Endothelial cell of umbilical vein (primary cell): Measurements from ENCODE around the gene VIPAS39. TPM values are rescaled to one million over a fixed set of nuclear protein-coding genes. Genes with fewer than 3 reads are reported as not detected.

Experiments
- BruUV-seq: library from RNA; stranded (reverse); fragments of 400-500 nt; replicated peaks from 2 replicates; lab custom pipeline; 2021; lab: Mats Ljungman, UMichigan
- CTCF ChIA-PET: fragments of 300-600, 350-600 bp; sonication (Branson Sonifier 250); formaldehyde crosslinking; loops from one replicate; lab custom pipeline; 2021; ENCODE audit warnings: antibody characterized with exemption, inconsistent platforms; lab: Charles Lee
- POLR2A ChIA-PET: fragments of 300-600, 350-600 bp; sonication (Branson Sonifier 250); formaldehyde crosslinking; loops from one replicate; lab custom pipeline; 2021; ENCODE audit warnings: antibody characterized with exemption, inconsistent platforms; lab: Charles Lee
- DNase-seq: peaks from one replicate; pipeline ENCODE4 v3.0.0-alpha.2; 2011; ENCODE audit warnings: low read depth, low spot score
- FAIRE-seq: peaks from 2 replicates; lab custom pipeline; 2011; peaks lifted over from hg19 to GRCh38; lab: Jason Lieb, UNC
- H2AFZ ChIP-seq: 2 replicates; pipeline ENCODE4 v1.6.0; 2012; ENCODE audit warnings: low read depth, low read length, control low read depth, inconsistent platforms
- H3K27ac ChIP-seq: 2 replicates; pipeline ENCODE4 v1.5.1; 2011; ENCODE audit warnings: low read depth, mild to moderate bottlenecking, control low read depth, low read length, moderate library complexity; ENCODE audit not compliant: insufficient read depth
- H3K27me3 ChIP-seq, 2 experiments: 2 replicates each; pipeline versions ENCODE4 v1.6.0 to v1.6.1; 2011; ENCODE audit warnings: low read length in 2 of 2, mixed read lengths in 1 of 2; ENCODE audit not compliant: control insufficient read depth in 2 of 2, insufficient read depth in 2 of 2
- H3K36me3 ChIP-seq, 2 experiments: 2 replicates in 1 of 2; 3 replicates in 1 of 2; pipeline ENCODE4 v1.5.1; 2011; ENCODE audit warnings: low read length in 2 of 2, mild to moderate bottlenecking in 1 of 2, moderate library complexity in 1 of 2; ENCODE audit not compliant: control insufficient read depth in 2 of 2, insufficient read depth in 2 of 2; ENCODE audit errors: extremely low read depth in 1 of 2
- H3K4me1 ChIP-seq: 3 replicates; pipeline ENCODE4 v1.5.1; 2011; ENCODE audit warnings: mild to moderate bottlenecking, low read length; ENCODE audit not compliant: control insufficient read depth, insufficient read depth; ENCODE audit errors: extremely low read depth
- H3K4me2 ChIP-seq: 2 replicates; pipeline ENCODE4 v1.6.1; 2011; ENCODE audit warnings: low read length, control low read depth, mixed read lengths; ENCODE audit not compliant: insufficient read depth
- H3K4me3 ChIP-seq, 3 experiments: fragments of 200-600 bp in 1 of 3; sonication (generic), shearing (Covaris generic) in 1 of 3; replicated peaks in 1 of 3; 2 replicates each; pipeline ENCODE4 v1.5.1; 2011 to 2016; ENCODE audit warnings: control low read depth in 3 of 3, low read length in 3 of 3, mild to moderate bottlenecking in 2 of 3, inconsistent platforms in 1 of 3, low read depth in 1 of 3, moderate library complexity in 1 of 3; ENCODE audit not compliant: insufficient read depth in 1 of 3
- H3K79me2 ChIP-seq: 2 replicates; pipeline ENCODE4 v1.6.0; 2012; ENCODE audit warnings: low read length, inconsistent platforms; ENCODE audit not compliant: control insufficient read depth, insufficient read depth
- H3K9ac ChIP-seq: replicated peaks from 2 replicates; pipeline ENCODE3; 2011; ENCODE audit warnings: low read length, control low read depth; ENCODE audit not compliant: insufficient read depth; ENCODE audit errors: extremely low read depth
- H3K9me1 ChIP-seq: replicated peaks from 3 replicates; pipeline ENCODE4 v1.6.0; 2011; ENCODE audit warnings: mild to moderate bottlenecking, low read length; ENCODE audit not compliant: control insufficient read depth, insufficient read depth; ENCODE audit errors: extremely low read depth
- H3K9me3 ChIP-seq: replicated peaks from 2 replicates; pipeline ENCODE4 v1.5.1; 2012; ENCODE audit warnings: low read length, inconsistent platforms; ENCODE audit not compliant: control insufficient read depth, insufficient read depth
- H4K20me1 ChIP-seq: replicated peaks from 2 replicates; pipeline ENCODE3; 2011; ENCODE audit warnings: mild to moderate bottlenecking, low read length; ENCODE audit not compliant: control insufficient read depth, insufficient read depth; ENCODE audit errors: extremely low read depth
- EZH2 ChIP-seq: IDR thresholded peaks from 2 replicates; pipeline ENCODE4 v1.6.1; 2012; ENCODE audit warnings: borderline replicate concordance, low read depth, mild to moderate bottlenecking, moderate library complexity, low read length, inconsistent platforms; ENCODE audit not compliant: severe bottlenecking
- FOS ChIP-seq: IDR thresholded peaks from 2 replicates; pipeline ENCODE4 v1.6.1; 2011; ENCODE audit warnings: mild to moderate bottlenecking, low read length, moderate library complexity, borderline replicate concordance; ENCODE audit not compliant: insufficient read depth
- GATA2 ChIP-seq: IDR thresholded peaks from 2 replicates; pipeline ENCODE4 v1.7.0; 2011; ENCODE audit warnings: low read depth, mild to moderate bottlenecking, moderate library complexity, mixed read lengths, low read length; ENCODE audit not compliant: insufficient read length, insufficient read depth
- JUN ChIP-seq: IDR thresholded peaks from 2 replicates; pipeline ENCODE4 v1.6.1; 2011; ENCODE audit warnings: borderline replicate concordance, low read depth; ENCODE audit not compliant: insufficient read length, insufficient read depth
- MYC ChIP-seq: IDR thresholded peaks from one replicate; pipeline ENCODE4 v1.6.1; 2011; ENCODE audit warnings: mild to moderate bottlenecking, low read depth, low read length
- POLR2A ChIP-seq: IDR thresholded peaks from 2 replicates; pipeline ENCODE4 v1.6.1; 2012; ENCODE audit warnings: low read depth, mild to moderate bottlenecking, control low read depth, low read length
- POLR2AphosphoS5 ChIP-seq: IDR thresholded peaks from 2 replicates; pipeline ENCODE4 v1.6.1; 2012; ENCODE audit warnings: low read depth, mild to moderate bottlenecking, control low read depth, low read length, moderate library complexity; ENCODE audit not compliant: insufficient read depth
- dilution Hi-C: fragments of 300-500 bp; cut with MboI; formaldehyde crosslinking; loops from one replicate; pipeline ENCODE4 v1.15.0; 2019; ENCODE audit warnings: low sequenced_read_pairs; ENCODE audit not compliant: extremely low pct_ligation_motif_present
- intact Hi-C: fragments of 100-400 bp; cut with micrococcal nuclease; formaldehyde crosslinking; loops from one replicate; pipeline ENCODE4 v1.10.0; 2022
- polyA plus RNA-seq, 4 experiments: library from polyadenylated mRNA; depleted of rRNA in 3 of 4; stranded (reverse) in 3 of 4; unstranded in 1 of 4; fragments of >200 nt; gene quantifications; 2 replicates each; pipeline versions ENCODE4 v1.2.1 to v1.2.3, GENCODE V29; 2011 to 2012; ENCODE audit warnings: missing spikeins in 1 of 4
- total RNA-seq: library from RNA; stranded (reverse); gene quantifications from 2 replicates; pipeline ENCODE4 v1.2.3, GENCODE V29; 2021
- TF ChIP-seq, protein P1 (sequence below): IDR thresholded peaks from 2 replicates; pipeline ENCODE4 v1.6.1; 2011; ENCODE audit not compliant: insufficient read depth, insufficient read length
- TF ChIP-seq, protein P2 (sequence below), 2 donors: IDR thresholded peaks; 1 replicate in 1 of 2; 2 replicates in 1 of 2; pipeline ENCODE4 v1.5.1; 2011; ENCODE audit warnings: low read length in 2 of 2, mild to moderate bottlenecking in 2 of 2, moderate library complexity in 2 of 2, control low read depth in 1 of 2, inconsistent platforms in 1 of 2, low read depth in 1 of 2; ENCODE audit not compliant: insufficient read depth in 1 of 2; ENCODE audit errors: extremely low read depth in 1 of 2

VIPAS39 gene
- total and polyA plus RNA-seq, 2 donors (not counting 3 experiments of a cell fraction or from before 2014, with no cell fraction given) = 24.2 to 28.2 TPM

DNA sequence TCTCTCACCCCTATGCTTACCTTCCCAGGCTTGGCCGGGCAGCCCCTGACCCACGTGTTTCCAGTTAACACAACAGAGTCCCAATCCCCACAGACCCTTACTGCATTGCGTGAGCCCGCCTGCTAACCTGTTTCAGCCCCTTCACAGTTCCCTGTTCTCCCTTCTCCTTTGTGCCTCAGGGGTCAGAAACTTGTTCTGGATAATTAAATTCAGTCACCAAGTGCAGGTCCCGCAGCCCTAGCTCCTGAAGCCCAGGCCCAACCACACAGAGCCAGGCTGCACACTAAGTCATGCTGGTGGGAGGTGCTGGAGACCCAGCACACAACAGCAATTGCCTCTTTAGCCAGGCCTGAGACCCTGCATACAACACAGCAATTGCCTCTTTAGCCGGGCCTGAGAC is 31.6 kb upstream of the VIPAS39 start:
- no peaks in the 10 kb centered on the region for H3K27me3 ChIP-seq
- FAIRE-seq (no peak), DNase-seq (no peak)
- H3K27ac ChIP-seq = no peak overlapping the region
- BruUV-seq = no TSS peak
- dilution Hi-C loops (no loop called here), intact Hi-C loops (no loop called here)
- H3K4me2 ChIP-seq = no peak overlapping the region
- no peaks in the 10 kb centered on the region for H3K9me1 ChIP-seq
- no peak overlapping the region for H3K4me3 ChIP-seq
- no peak overlapping the region for H3K9ac ChIP-seq
- no peaks in the 10 kb centered on the region for H3K36me3 ChIP-seq
- H3K4me1 ChIP-seq = no peaks in the 10 kb centered on the region
- H3K9me3 ChIP-seq = no peaks in the 10 kb centered on the region
- no peaks in the 10 kb centered on the region for H3K79me2 ChIP-seq
- POLR2A ChIA-PET = no interaction called here
- CTCF ChIA-PET = interaction anchor here (2.2 kb wide), 1 partner anchor 13 kb away, joined by 4 read pairs; no protein-coding TSS in a partner anchor
- H4K20me1 ChIP-seq = no peaks in the 10 kb centered on the region
- TF ChIP-seq FOS = no peak
- TF ChIP-seq POLR2AphosphoS5 = no peak
- no peak for TF ChIP-seq POLR2A
- TF ChIP-seq JUN = no peak
- TF ChIP-seq, protein P1, sequence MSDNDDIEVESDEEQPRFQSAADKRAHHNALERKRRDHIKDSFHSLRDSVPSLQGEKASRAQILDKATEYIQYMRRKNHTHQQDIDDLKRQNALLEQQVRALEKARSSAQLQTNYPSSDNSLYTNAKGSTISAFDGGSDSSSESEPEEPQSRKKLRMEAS = no peak
- TF ChIP-seq, protein P2, sequence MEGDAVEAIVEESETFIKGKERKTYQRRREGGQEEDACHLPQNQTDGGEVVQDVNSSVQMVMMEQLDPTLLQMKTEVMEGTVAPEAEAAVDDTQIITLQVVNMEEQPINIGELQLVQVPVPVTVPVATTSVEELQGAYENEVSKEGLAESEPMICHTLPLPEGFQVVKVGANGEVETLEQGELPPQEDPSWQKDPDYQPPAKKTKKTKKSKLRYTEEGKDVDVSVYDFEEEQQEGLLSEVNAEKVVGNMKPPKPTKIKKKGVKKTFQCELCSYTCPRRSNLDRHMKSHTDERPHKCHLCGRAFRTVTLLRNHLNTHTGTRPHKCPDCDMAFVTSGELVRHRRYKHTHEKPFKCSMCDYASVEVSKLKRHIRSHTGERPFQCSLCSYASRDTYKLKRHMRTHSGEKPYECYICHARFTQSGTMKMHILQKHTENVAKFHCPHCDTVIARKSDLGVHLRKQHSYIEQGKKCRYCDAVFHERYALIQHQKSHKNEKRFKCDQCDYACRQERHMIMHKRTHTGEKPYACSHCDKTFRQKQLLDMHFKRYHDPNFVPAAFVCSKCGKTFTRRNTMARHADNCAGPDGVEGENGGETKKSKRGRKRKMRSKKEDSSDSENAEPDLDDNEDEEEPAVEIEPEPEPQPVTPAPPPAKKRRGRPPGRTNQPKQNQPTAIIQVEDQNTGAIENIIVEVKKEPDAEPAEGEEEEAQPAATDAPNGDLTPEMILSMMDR (IDR thresholded peaks at IDR 0.05; ENCODE audit: extremely low read depth in 1 of 2, insufficient read depth in 1 of 2, low read depth in 1 of 2, low read length in 2 of 2) = no peak
- no peak for TF ChIP-seq MYC
- TF ChIP-seq EZH2 = no peak
- TF ChIP-seq GATA2 = no peak
- H2AFZ ChIP-seq = no peak overlapping the region
